ENCODE measurements around the gene POLR2B. TPM values are rescaled to one million over a fixed set of nuclear protein-coding genes. Genes with fewer than 3 reads are reported as not detected.

POLR2B gene
- total and polyA plus RNA-seq, 2 donors from 2014 or later: 30.6 to 78.2 TPM

GRCh38 chr4:57078685-57079521 is 100.2 kb downstream of the POLR2B start:
- intact Hi-C loops (cut with DNase I): no loop called here
- no peak for TF ChIP-seq CTCF (IDR thresholded peaks at IDR 0.05; ENCODE audit: borderline replicate concordance, extremely low read depth, insufficient read depth)
- FAIRE-seq (peak; percentile 97), DNase-seq (peak; percentile 72 to 90 (median 81))
- H3K36me3 ChIP-seq (ENCODE audit: control insufficient read depth in 2 of 3, insufficient read depth in 3 of 3, low read length in 3 of 3): peaks cover 0 to 4% (median 0%) of the 10 kb centered on the region in 3 donors
- H3K4me1 ChIP-seq (ENCODE audit: control insufficient read depth in 2 of 3, insufficient read depth in 2 of 3, low read depth in 1 of 3, low read length in 3 of 3): peaks cover 27 to 89% (median 51%) of the 10 kb centered on the region in 3 donors
- no peaks in the 10 kb centered on the region for H3K27me3 ChIP-seq (ENCODE audit: control insufficient read depth, insufficient read depth, low read length)
- peak overlapping the region; percentile 40 to 57 (median 42) for H3K4me3 ChIP-seq (ENCODE audit: low read length in 3 of 3)
- peak overlapping the region; percentile 85 to 93 for H3K27ac ChIP-seq (ENCODE audit: low read depth in 2 of 2, low read length in 2 of 2)
- H3K9me3 ChIP-seq (ENCODE audit: control insufficient read depth in 2 of 3, insufficient read depth in 1 of 3, low read length in 3 of 3): no peaks in the 10 kb centered on the region
- peak overlapping the region in 2 of 3 donors; percentile 27 to 76 for H3K9ac ChIP-seq (ENCODE audit: low read length in 3 of 3)

Other genes starting within 250 kb of the POLR2B start
- gene SPINK2, start 157.2 kb upstream of the POLR2B start, total RNA-seq: 1.0 TPM
- gene SPINK2, start 157.2 kb upstream of the POLR2B start, polyA plus RNA-seq (ENCODE audit: insufficient read depth, low read depth, low replicate concordance): not detected
- 54.7 TPM for gene REST, start 71.0 kb upstream of the POLR2B start, total RNA-seq
- 5.9 TPM for gene REST, start 71.0 kb upstream of the POLR2B start, polyA plus RNA-seq (ENCODE audit: insufficient read depth, low read depth, low replicate concordance)
- 14.2 TPM for gene NOA1, start 1.3 kb upstream of the POLR2B start, total RNA-seq
- gene NOA1, start 1.3 kb upstream of the POLR2B start, polyA plus RNA-seq (ENCODE audit: insufficient read depth, low read depth, low replicate concordance): 8.7 TPM
- gene IGFBP7, start 131.5 kb downstream of the POLR2B start, total RNA-seq: 1,703 TPM
- 2,157 TPM for gene IGFBP7, start 131.5 kb downstream of the POLR2B start, polyA plus RNA-seq (ENCODE audit: insufficient read depth, low read depth, low replicate concordance)